ENCODE data around the gene SLC4A3.

Gene SLC4A3

GRCh38 chr2:219668316-219668715 lies 40.9 kb downstream of the SLC4A3 start:
- no peaks in the 10 kb centered on the region for H3K4me1 ChIP-seq (ENCODE audit: control insufficient read depth in 1 of 2, insufficient read depth in 1 of 2, low read depth in 1 of 2, low read length in 1 of 2)
- no peaks in the 10 kb centered on the region for H3K9me3 ChIP-seq
- no peak overlapping the region for H3K27ac ChIP-seq
- H3K36me3 ChIP-seq = no peaks in the 10 kb centered on the region
- no peak for TF ChIP-seq CTCF (IDR thresholded peaks at IDR 0.05)
- no peak overlapping the region for H3K4me3 ChIP-seq (ENCODE audit: low read depth in 1 of 2, low read length in 1 of 2)
- H3K27me3 ChIP-seq = peaks cover 36% of the 10 kb centered on the region

GRCh38 chr2:219670386-219670785 lies 43.0 kb downstream of the SLC4A3 start:
- Histone ChIP-seq H3K27me3 (peaks cover 47% of the 10 kb centered on the region), H3K4me1 (ENCODE audit: control insufficient read depth in 1 of 2, insufficient read depth in 1 of 2, low read depth in 1 of 2, low read length in 1 of 2) (no peaks in the 10 kb centered on the region), H3K4me3 (ENCODE audit: low read depth in 1 of 2, low read length in 1 of 2) (no peak overlapping the region), H3K36me3 (no peaks in the 10 kb centered on the region), H3K9me3 (no peaks in the 10 kb centered on the region), H3K27ac (no peak overlapping the region)
- no peak for TF ChIP-seq CTCF (IDR thresholded peaks at IDR 0.05)

GRCh38 chr2:219671279-219671678 lies 43.8 kb downstream of the SLC4A3 start:
- no peak for TF ChIP-seq CTCF (IDR thresholded peaks at IDR 0.05)
- H3K9me3 ChIP-seq = no peaks in the 10 kb centered on the region
- H3K36me3 ChIP-seq = no peaks in the 10 kb centered on the region
- H3K4me1 ChIP-seq (ENCODE audit: control insufficient read depth in 1 of 2, insufficient read depth in 1 of 2, low read depth in 1 of 2, low read length in 1 of 2) = no peaks in the 10 kb centered on the region
- H3K27me3 ChIP-seq = peaks cover 56% of the 10 kb centered on the region
- H3K27ac ChIP-seq = no peak overlapping the region
- no peak overlapping the region for H3K4me3 ChIP-seq (ENCODE audit: low read depth in 1 of 2, low read length in 1 of 2)

GRCh38 chr2:219672406-219672805 lies 45.0 kb downstream of the SLC4A3 start:
- H3K9me3 ChIP-seq = no peaks in the 10 kb centered on the region
- TF ChIP-seq CTCF (IDR thresholded peaks at IDR 0.05) = no peak
- H3K36me3 ChIP-seq = no peaks in the 10 kb centered on the region
- no peaks in the 10 kb centered on the region for H3K4me1 ChIP-seq (ENCODE audit: control insufficient read depth in 1 of 2, insufficient read depth in 1 of 2, low read depth in 1 of 2, low read length in 1 of 2)
- no peak overlapping the region for H3K27ac ChIP-seq
- H3K27me3 ChIP-seq = peaks cover 60% of the 10 kb centered on the region
- H3K4me3 ChIP-seq (ENCODE audit: low read depth in 1 of 2, low read length in 1 of 2) = no peak overlapping the region

GRCh38 chr2:219675221-219675620 lies 47.8 kb downstream of the SLC4A3 start:
- no peaks in the 10 kb centered on the region for H3K36me3 ChIP-seq
- H3K27me3 ChIP-seq = peaks cover 53% of the 10 kb centered on the region
- no peak for TF ChIP-seq CTCF (IDR thresholded peaks at IDR 0.05)
- H3K27ac ChIP-seq = no peak overlapping the region
- no peaks in the 10 kb centered on the region for H3K4me1 ChIP-seq (ENCODE audit: control insufficient read depth in 1 of 2, insufficient read depth in 1 of 2, low read depth in 1 of 2, low read length in 1 of 2)
- no peaks in the 10 kb centered on the region for H3K9me3 ChIP-seq
- H3K4me3 ChIP-seq (ENCODE audit: low read depth in 1 of 2, low read length in 1 of 2) = no peak overlapping the region

- H3K4me1 ChIP-seq (ENCODE audit: control insufficient read depth in 1 of 2, insufficient read depth in 1 of 2, low read depth in 1 of 2, low read length in 1 of 2) = no peaks in the 10 kb centered on the region
- H3K4me3 ChIP-seq (ENCODE audit: low read depth in 1 of 2, low read length in 1 of 2) = no peak overlapping the region
Measured at GRCh38 chr2:219676586-219676985, 49.2 kb downstream of the SLC4A3 start.

More at GRCh38 chr2:219676586-219676985, 49.2 kb downstream of the SLC4A3 start:
- H3K9me3 ChIP-seq = no peaks in the 10 kb centered on the region
- no peaks in the 10 kb centered on the region for H3K36me3 ChIP-seq
- H3K27me3 ChIP-seq = peaks cover 44% of the 10 kb centered on the region
- no peak overlapping the region for H3K27ac ChIP-seq
- TF ChIP-seq CTCF (IDR thresholded peaks at IDR 0.05) = no peak

Data from neutrophil (primary cell).